A549 (cell line): ENCODE measurements around the gene FRMD4A.

Experiments used
- CEBPB ChIP-seq, 2 experiments: fragments of >200 bp in 1 of 2; sonication (Bioruptor Twin) in 1 of 2; formaldehyde crosslinking in 1 of 2; IDR thresholded peaks; 2 replicates each; pipeline ENCODE4 v1.6.1; 2012 to 2016
- CHD2 ChIP-seq: fragments of 150-350 bp; IDR thresholded peaks from 2 replicates; pipeline ENCODE4 v1.6.1; 2014; ENCODE audit warnings: low read length; ENCODE audit not compliant: partially characterized antibody
- CTCF ChIP-seq: fragments of >200 bp; sonication (Bioruptor Twin); formaldehyde crosslinking; IDR thresholded peaks from 3 replicates; pipeline ENCODE4 v1.5.1; 2016
- E2F6 ChIP-seq: IDR thresholded peaks from 2 replicates; pipeline ENCODE4 v1.6.1; 2012; ENCODE audit warnings: low read depth, borderline replicate concordance
- ESRRA ChIP-seq: fragments of 150-350 bp; IDR thresholded peaks from 2 replicates; pipeline ENCODE4 v1.6.1; 2014; ENCODE audit warnings: mild to moderate bottlenecking, low read length, borderline replicate concordance
- MAFK ChIP-seq: fragments of 450-650 bp; IDR thresholded peaks from 2 replicates; pipeline ENCODE4 v1.6.1; 2014; ENCODE audit not compliant: partially characterized antibody
- MAZ ChIP-seq: fragments of 150-350 bp; IDR thresholded peaks from 2 replicates; pipeline ENCODE4 v1.6.1; 2014; ENCODE audit warnings: antibody characterized with exemption, low read depth, low read length, borderline replicate concordance
- MYC ChIP-seq: IDR thresholded peaks from 2 replicates; pipeline ENCODE4 v1.6.1; 2012; ENCODE audit warnings: mild to moderate bottlenecking, inconsistent platforms, low read length, improper control_type of control experiment, borderline replicate concordance
- PHF8 ChIP-seq: fragments of 200-600 bp; sonication (generic); IDR thresholded peaks from 2 replicates; pipeline ENCODE4 v1.6.1; 2016; ENCODE audit warnings: low read depth, mild to moderate bottlenecking, antibody characterized with exemption, moderate library complexity, borderline replicate concordance
- RCOR1 ChIP-seq: fragments of 150-350 bp; IDR thresholded peaks from 2 replicates; pipeline ENCODE4 v1.6.1; 2014; ENCODE audit warnings: antibody characterized with exemption, low read length, low read depth
- RNF2 ChIP-seq: fragments of 200-600 bp; sonication (generic); IDR thresholded peaks from 2 replicates; pipeline ENCODE4 v1.6.1; 2016; ENCODE audit warnings: low read depth, mild to moderate bottlenecking, antibody characterized with exemption, moderate library complexity, borderline replicate concordance
- TF ChIP-seq, protein P1 (sequence below): IDR thresholded peaks from 2 replicates; pipeline ENCODE4 v1.6.1; 2012
- TF ChIP-seq, protein P2 (sequence below): IDR thresholded peaks from 2 replicates; pipeline ENCODE4 v1.6.1; 2012

DNA sequence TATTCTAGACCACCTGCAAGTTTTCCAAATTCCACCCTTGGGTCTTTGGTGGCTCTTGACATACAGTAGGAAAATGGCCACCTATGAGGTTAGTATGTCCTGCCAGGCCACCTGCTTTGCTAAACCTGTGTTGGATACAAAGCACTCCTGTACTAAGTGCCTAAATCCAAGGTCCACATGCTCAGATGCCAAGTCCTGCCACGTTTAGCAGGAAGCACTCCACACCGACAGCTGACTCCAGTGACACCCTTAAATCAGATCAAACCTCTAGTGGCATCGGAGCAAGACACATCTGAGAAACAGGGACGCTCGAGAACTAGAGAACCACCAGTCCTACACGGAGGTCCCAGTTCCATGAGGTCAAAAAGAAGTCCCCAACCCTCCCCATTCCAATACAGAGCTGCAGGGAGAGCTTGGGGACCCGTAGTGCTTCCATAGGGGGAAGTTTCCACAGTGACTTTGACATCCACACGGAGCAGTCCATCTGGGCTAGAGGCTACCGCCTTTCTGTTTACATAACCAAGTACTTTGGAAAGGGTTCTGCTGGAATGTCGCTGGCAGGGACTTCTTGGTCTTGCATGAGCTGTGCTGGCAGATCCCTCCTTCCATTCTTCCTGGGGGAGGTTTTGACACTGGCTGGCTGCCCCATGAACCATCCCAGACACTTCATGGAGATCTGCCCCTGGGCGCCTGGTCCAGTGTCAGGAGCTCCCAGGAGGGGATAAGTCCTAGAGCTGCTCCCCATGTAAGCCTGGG is 453.4 kb downstream of the FRMD4A start:
- TF ChIP-seq, protein P1, sequence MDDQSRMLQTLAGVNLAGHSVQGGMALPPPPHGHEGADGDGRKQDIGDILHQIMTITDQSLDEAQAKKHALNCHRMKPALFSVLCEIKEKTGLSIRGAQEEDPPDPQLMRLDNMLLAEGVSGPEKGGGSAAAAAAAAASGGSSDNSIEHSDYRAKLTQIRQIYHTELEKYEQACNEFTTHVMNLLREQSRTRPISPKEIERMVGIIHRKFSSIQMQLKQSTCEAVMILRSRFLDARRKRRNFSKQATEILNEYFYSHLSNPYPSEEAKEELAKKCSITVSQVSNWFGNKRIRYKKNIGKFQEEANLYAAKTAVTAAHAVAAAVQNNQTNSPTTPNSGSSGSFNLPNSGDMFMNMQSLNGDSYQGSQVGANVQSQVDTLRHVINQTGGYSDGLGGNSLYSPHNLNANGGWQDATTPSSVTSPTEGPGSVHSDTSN: no peak
- TF ChIP-seq CTCF (no peak), MAZ (no peak), CHD2 (no peak), PHF8 (no peak), ESRRA (no peak), MAFK (no peak), RNF2 (no peak), RCOR1 (no peak), MYC (no peak), E2F6 (no peak), CEBPB (IDR thresholded peaks at IDR 0.05) (no peak)
- TF ChIP-seq, protein P2, sequence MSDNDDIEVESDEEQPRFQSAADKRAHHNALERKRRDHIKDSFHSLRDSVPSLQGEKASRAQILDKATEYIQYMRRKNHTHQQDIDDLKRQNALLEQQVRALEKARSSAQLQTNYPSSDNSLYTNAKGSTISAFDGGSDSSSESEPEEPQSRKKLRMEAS: no peak
